Lower lobe of right lung (tissue), 2 donors: Measurements from ENCODE around the gene MAP3K5. TPM values are rescaled to one million over a fixed set of nuclear protein-coding genes. Genes with fewer than 3 reads are reported as not detected.

ENCODE experiments used
- ATAC-seq, 2 donors: fragments of 200-7000 bp; cut with Tn5 transposase; one replicate each; pipeline ENCODE4 v1.9.1; 2020 to 2022; ENCODE audit warnings: mild to moderate bottlenecking in 2 of 2, moderate library complexity in 2 of 2
- DNase-seq: peaks from one replicate; pipeline ENCODE4 v3.0.0-alpha.2; 2020
- H3K27ac ChIP-seq: fragments of 200-600 bp; one replicate; pipeline ENCODE4 v1.8.0; 2022
- H3K27me3 ChIP-seq: fragments of 200-600 bp; one replicate; pipeline ENCODE4 v1.8.0; 2022; ENCODE audit warnings: low read depth
- H3K36me3 ChIP-seq: fragments of 200-600 bp; one replicate; pipeline ENCODE4 v1.8.0; 2022; ENCODE audit warnings: mild to moderate bottlenecking
- H3K4me1 ChIP-seq: fragments of 200-600 bp; one replicate; pipeline ENCODE4 v1.8.0; 2022
- H3K4me3 ChIP-seq: fragments of 200-600 bp; one replicate; pipeline ENCODE4 v1.8.0; 2022; ENCODE audit warnings: mild to moderate bottlenecking
- H3K9me3 ChIP-seq: fragments of 200-600 bp; one replicate; pipeline ENCODE4 v1.8.0; 2022
- intact Hi-C: fragments of 100-400 bp; cut with DNase I; formaldehyde crosslinking; loops from one replicate; pipeline ENCODE4 v1.11.0; 2022
- total RNA-seq: library from RNA; stranded (reverse); fragmentation: NEBNext Ultra II Directional; extraction: Animal tissue kit (Norgen Biotek cat#: 25700); gene quantifications from one replicate; pipeline ENCODE4 v1.2.1, GENCODE V29; 2021
- TF ChIP-seq, protein P1 (sequence below): fragments of 200-600 bp; IDR thresholded peaks from one replicate; pipeline ENCODE4 v1.8.0; 2022; ENCODE audit warnings: antibody characterized with exemption, mild to moderate bottlenecking
- donor health status: DM: no; HTN: yes; CAD: no; lungs with severe emphysema.

The MAP3K5 gene
- total RNA-seq, 1 donor from 2014 or later = 32.0 TPM

DNA sequence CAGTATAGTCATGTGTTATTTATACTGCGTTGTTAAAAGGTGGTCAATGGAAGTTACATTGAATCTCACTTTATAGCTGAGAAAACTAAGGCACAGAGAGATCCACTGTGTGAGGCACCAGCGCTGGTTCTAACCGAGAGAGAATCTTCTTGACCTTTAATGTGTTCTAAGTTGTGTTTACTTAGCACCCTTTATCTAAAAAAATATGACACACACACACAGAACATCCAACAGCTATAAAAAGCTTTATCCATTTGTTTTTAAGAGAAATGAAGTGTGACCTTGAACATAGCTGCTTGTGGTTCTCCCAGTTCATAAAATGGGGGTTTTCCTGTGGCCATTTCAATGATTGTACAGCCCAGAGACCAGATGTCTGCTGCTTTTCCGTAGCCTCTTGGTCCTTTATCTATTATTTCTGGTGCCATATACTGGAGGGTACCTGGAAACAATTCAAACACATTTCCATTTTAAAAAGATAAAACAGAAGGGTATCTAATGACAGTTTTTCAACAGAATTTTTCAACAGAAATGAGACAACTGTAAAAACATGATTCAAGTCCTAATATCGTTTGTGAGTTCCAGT lies 187.3 kb downstream of the MAP3K5 start:
- Histone ChIP-seq H3K4me3 (no peak overlapping the region), H3K36me3 (peaks cover 34% of the 10 kb centered on the region), H3K4me1 (peaks cover 18% of the 10 kb centered on the region), H3K27ac (no peak overlapping the region), H3K9me3 (no peaks in the 10 kb centered on the region), H3K27me3 (no peaks in the 10 kb centered on the region)
- DNase-seq (no peak), ATAC-seq (no peak)
- TF ChIP-seq, protein P1, sequence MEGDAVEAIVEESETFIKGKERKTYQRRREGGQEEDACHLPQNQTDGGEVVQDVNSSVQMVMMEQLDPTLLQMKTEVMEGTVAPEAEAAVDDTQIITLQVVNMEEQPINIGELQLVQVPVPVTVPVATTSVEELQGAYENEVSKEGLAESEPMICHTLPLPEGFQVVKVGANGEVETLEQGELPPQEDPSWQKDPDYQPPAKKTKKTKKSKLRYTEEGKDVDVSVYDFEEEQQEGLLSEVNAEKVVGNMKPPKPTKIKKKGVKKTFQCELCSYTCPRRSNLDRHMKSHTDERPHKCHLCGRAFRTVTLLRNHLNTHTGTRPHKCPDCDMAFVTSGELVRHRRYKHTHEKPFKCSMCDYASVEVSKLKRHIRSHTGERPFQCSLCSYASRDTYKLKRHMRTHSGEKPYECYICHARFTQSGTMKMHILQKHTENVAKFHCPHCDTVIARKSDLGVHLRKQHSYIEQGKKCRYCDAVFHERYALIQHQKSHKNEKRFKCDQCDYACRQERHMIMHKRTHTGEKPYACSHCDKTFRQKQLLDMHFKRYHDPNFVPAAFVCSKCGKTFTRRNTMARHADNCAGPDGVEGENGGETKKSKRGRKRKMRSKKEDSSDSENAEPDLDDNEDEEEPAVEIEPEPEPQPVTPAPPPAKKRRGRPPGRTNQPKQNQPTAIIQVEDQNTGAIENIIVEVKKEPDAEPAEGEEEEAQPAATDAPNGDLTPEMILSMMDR = no peak
- intact Hi-C loops = no loop called here

DNA sequence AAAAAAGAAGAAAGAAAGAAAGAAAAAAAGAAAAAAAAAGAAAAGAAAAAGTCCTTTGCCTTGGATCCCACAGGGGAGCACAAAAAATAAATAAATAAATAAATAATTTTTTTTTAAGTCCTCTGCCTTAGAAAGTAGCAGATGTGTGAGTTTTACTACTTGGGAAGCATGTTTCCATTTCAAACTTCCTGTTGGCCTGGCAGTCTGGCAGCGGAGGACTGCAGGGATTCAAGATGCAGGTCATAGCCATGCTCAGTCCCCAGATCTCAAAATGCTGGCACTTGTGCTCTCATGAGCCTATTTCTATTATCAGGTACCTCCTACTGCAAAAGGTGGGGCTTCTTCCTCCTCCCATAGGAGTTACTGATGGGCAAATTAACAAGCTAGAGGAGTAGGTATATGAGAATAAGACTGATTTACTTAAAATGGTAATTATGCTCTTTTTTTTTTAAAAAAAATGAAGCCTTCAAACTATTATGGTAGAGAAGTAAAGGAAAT lies 187.9 kb downstream of the MAP3K5 start:
- no peak for ATAC-seq
- H3K4me1 ChIP-seq = peaks cover 12% of the 10 kb centered on the region
- H3K36me3 ChIP-seq = peaks cover 40% of the 10 kb centered on the region
- no peaks in the 10 kb centered on the region for H3K9me3 ChIP-seq
- H3K4me3 ChIP-seq = no peak overlapping the region
- TF ChIP-seq, protein P1 = no peak
- no peaks in the 10 kb centered on the region for H3K27me3 ChIP-seq
- intact Hi-C loops = no loop called here
- no peak overlapping the region for H3K27ac ChIP-seq
- DNase-seq = no peak

DNA sequence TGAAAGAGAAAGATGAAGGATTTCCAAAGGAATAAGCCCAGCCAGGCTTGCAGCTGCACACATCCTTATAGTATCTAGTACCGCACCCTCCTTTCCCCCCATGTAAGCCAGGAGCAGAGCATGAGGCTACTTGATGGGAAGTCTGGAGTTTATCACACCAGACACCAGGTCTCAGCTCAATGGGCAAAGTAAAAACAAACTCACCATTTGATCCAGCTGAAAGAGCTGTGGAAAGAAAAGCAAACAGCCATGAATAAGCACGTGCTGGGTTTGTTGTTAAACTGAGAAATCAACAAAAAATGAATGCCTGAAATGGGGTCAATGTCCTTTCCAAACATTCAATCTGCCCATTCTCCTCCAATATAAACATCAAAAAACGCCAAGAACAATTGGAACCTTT lies 191.5 kb downstream of the MAP3K5 start:
- Histone ChIP-seq H3K9me3 (no peaks in the 10 kb centered on the region), H3K36me3 (peaks cover 64% of the 10 kb centered on the region), H3K27me3 (no peaks in the 10 kb centered on the region), H3K27ac (no peak overlapping the region), H3K4me1 (no peaks in the 10 kb centered on the region), H3K4me3 (no peak overlapping the region)
- TF ChIP-seq, protein P1 = no peak
- intact Hi-C loops = no loop called here
- DNase-seq (no peak), ATAC-seq (no peak)

DNA sequence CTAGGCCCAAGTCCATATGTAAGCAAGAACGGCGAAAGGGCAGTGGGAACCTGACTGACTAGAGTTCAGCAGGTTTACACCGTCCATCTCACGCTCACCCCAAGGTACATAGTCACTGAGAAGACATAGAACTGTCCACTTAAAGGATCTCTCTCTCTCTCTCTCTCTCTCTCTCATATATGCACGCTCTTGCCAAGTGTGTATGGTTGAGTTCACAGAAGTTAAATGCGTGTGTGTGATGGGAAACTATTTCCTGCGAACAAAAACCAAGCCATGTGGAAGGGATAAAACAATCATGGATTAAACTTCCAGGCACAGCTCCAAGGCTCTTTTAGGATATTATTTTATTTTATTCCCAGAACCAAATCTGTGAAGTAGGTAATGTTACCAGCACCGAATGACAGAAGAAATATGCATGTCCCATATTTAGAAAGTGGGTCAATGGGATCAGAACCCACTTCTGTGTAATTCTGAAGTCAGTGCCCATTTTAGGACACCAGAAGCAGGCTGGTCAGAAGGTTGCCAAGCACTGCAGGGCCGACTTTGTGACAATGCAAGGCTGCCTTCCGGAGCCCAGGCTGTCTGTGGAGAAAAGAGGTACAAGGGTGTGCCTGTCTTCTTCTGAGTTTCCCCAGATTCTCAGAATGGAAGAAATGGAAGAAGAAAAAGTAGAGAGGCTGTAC lies 192.8 kb downstream of the MAP3K5 start:
- ATAC-seq (no peak), DNase-seq (no peak)
- H3K4me1 ChIP-seq = peaks cover 7% of the 10 kb centered on the region
- no peaks in the 10 kb centered on the region for H3K9me3 ChIP-seq
- no peaks in the 10 kb centered on the region for H3K27me3 ChIP-seq
- H3K27ac ChIP-seq = no peak overlapping the region
- intact Hi-C loops = no loop called here
- TF ChIP-seq, protein P1 = no peak
- no peak overlapping the region for H3K4me3 ChIP-seq
- H3K36me3 ChIP-seq = peaks cover 64% of the 10 kb centered on the region

DNA sequence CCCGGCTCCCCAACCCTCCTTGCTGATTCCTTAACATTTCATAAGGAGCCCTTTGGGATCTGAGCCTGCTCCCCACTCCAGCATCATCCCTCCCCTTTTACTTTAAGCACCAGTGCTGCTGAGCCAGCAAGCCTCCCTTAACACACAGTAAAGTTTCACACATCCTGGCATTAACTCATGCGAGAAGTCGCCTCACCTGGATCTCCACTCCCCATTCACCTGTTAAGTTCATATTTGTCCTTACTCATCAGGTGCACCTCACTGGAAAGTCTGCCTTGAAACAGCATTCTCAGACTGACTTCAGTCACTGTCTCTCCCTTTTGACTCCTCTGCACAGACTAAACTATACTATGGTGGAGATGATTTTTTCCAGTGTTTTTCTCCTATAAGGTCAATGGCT lies 194.2 kb downstream of the MAP3K5 start:
- Histone ChIP-seq H3K4me3 (no peak overlapping the region), H3K27ac (no peak overlapping the region), H3K9me3 (no peaks in the 10 kb centered on the region), H3K27me3 (no peaks in the 10 kb centered on the region), H3K4me1 (peaks cover 21% of the 10 kb centered on the region), H3K36me3 (peaks cover 51% of the 10 kb centered on the region)
- intact Hi-C loops = no loop called here
- TF ChIP-seq, protein P1 = no peak
- DNase-seq (no peak), ATAC-seq (no peak)
